Measurements from ENCODE around the gene SLC22A5.

Gene SLC22A5

GRCh38 chr5:132327252-132327955 is 42.1 kb upstream of the SLC22A5 start:
- Histone ChIP-seq H3K27me3 (ENCODE audit: insufficient read depth, low read length, poor library complexity, severe bottlenecking) (no peaks in the 10 kb centered on the region), H3K36me3 (ENCODE audit: insufficient read depth, low read length) (no peaks in the 10 kb centered on the region), H3K4me3 (ENCODE audit: low read length, poor library complexity, severe bottlenecking) (no peak overlapping the region), H3K4me1 (ENCODE audit: insufficient read depth, low read length, poor library complexity, severe bottlenecking) (no peaks in the 10 kb centered on the region), H3K4me2 (ENCODE audit: low read depth, low read length, poor library complexity, severe bottlenecking) (no peak overlapping the region), H2AFZ (ENCODE audit: low read length) (no peak overlapping the region), H3K9me3 (ENCODE audit: insufficient read depth, low read depth, low read length) (no peaks in the 10 kb centered on the region), H3K9me2 (replicated peaks; ENCODE audit: low read depth, low read length) (no peaks in the 10 kb centered on the region), H3K79me2 (ENCODE audit: insufficient read depth, low read length) (no peaks in the 10 kb centered on the region), H3F3A (ENCODE audit: low read depth) (no peaks in the 10 kb centered on the region), H4K20me1 (ENCODE audit: insufficient read depth, low read length, poor library complexity, severe bottlenecking) (no peaks in the 10 kb centered on the region), H3K9ac (ENCODE audit: low read depth, low read length, poor library complexity, severe bottlenecking) (no peak overlapping the region)
- TF ChIP-seq CTCF (conservative IDR thresholded peaks at IDR 0.05; ENCODE audit: low read length): no peak
- no peak for TF ChIP-seq EZH2phosphoT487 (IDR thresholded peaks at IDR 0.05; ENCODE audit: borderline replicate concordance)

GRCh38 chr5:132334812-132335211 is 34.7 kb upstream of the SLC22A5 start:
- Histone ChIP-seq H4K20me1 (ENCODE audit: insufficient read depth, low read length, poor library complexity, severe bottlenecking) (no peaks in the 10 kb centered on the region), H3K79me2 (ENCODE audit: insufficient read depth, low read length) (no peaks in the 10 kb centered on the region), H3F3A (ENCODE audit: low read depth) (no peaks in the 10 kb centered on the region), H3K4me2 (ENCODE audit: low read depth, low read length, poor library complexity, severe bottlenecking) (no peak overlapping the region), H3K27me3 (ENCODE audit: insufficient read depth, low read length, poor library complexity, severe bottlenecking) (no peaks in the 10 kb centered on the region), H3K4me3 (ENCODE audit: low read length, poor library complexity, severe bottlenecking) (no peak overlapping the region), H3K9ac (ENCODE audit: low read depth, low read length, poor library complexity, severe bottlenecking) (no peak overlapping the region), H3K9me3 (ENCODE audit: insufficient read depth, low read depth, low read length) (no peaks in the 10 kb centered on the region), H2AFZ (ENCODE audit: low read length) (no peak overlapping the region), H3K9me2 (replicated peaks; ENCODE audit: low read depth, low read length) (no peaks in the 10 kb centered on the region), H3K36me3 (ENCODE audit: insufficient read depth, low read length) (no peaks in the 10 kb centered on the region), H3K4me1 (ENCODE audit: insufficient read depth, low read length, poor library complexity, severe bottlenecking) (no peaks in the 10 kb centered on the region)
- TF ChIP-seq CTCF (conservative IDR thresholded peaks at IDR 0.05; ENCODE audit: low read length) (no peak), EZH2phosphoT487 (IDR thresholded peaks at IDR 0.05; ENCODE audit: borderline replicate concordance) (no peak)

- Histone ChIP-seq H3K9me3 (ENCODE audit: insufficient read depth, low read depth, low read length) (no peaks in the 10 kb centered on the region), H3K9me2 (replicated peaks; ENCODE audit: low read depth, low read length) (no peaks in the 10 kb centered on the region), H3K4me2 (ENCODE audit: low read depth, low read length, poor library complexity, severe bottlenecking) (no peak overlapping the region), H3K4me1 (ENCODE audit: insufficient read depth, low read length, poor library complexity, severe bottlenecking) (no peaks in the 10 kb centered on the region), H3K4me3 (ENCODE audit: low read length, poor library complexity, severe bottlenecking) (no peak overlapping the region), H3F3A (ENCODE audit: low read depth) (no peaks in the 10 kb centered on the region), H3K27me3 (ENCODE audit: insufficient read depth, low read length, poor library complexity, severe bottlenecking) (no peaks in the 10 kb centered on the region), H4K20me1 (ENCODE audit: insufficient read depth, low read length, poor library complexity, severe bottlenecking) (no peaks in the 10 kb centered on the region), H3K36me3 (ENCODE audit: insufficient read depth, low read length) (no peaks in the 10 kb centered on the region), H3K9ac (ENCODE audit: low read depth, low read length, poor library complexity, severe bottlenecking) (no peak overlapping the region), H3K79me2 (ENCODE audit: insufficient read depth, low read length) (no peaks in the 10 kb centered on the region), H2AFZ (ENCODE audit: low read length) (no peak overlapping the region)
- TF ChIP-seq CTCF (conservative IDR thresholded peaks at IDR 0.05; ENCODE audit: low read length) (no peak), EZH2phosphoT487 (IDR thresholded peaks at IDR 0.05; ENCODE audit: borderline replicate concordance) (no peak)
These were observed 34.1 kb upstream of the SLC22A5 start for GRCh38 chr5:132335402-132335801.
